Right lobe of liver (tissue), 6 donors: ENCODE measurements around the gene WNK2. TPM values are rescaled to one million over a fixed set of nuclear protein-coding genes. Genes with fewer than 3 reads are reported as not detected.
"Not testable (repeated sequence)": the region's sequence is repeated elsewhere in the genome, so short reads cannot be mapped to it uniquely, and the experiment has no call there.

Experiments used
- ATAC-seq, 4 donors: fragments of 200-7000 bp; cut with Tn5 transposase; one replicate each; pipeline ENCODE4 v1.9.1; 2020; ENCODE audit warnings: mild to moderate bottlenecking in 4 of 4, moderate library complexity in 4 of 4
- DNase-seq, 3 donors: peaks; one replicate each; pipeline ENCODE4 v3.0.0-alpha.2; 2020
- H3K27ac ChIP-seq, 3 donors: fragments of 200-600 bp; one replicate each; pipeline ENCODE4 v1.8.0; 2022
- H3K27me3 ChIP-seq, 2 donors: fragments of 200-600 bp; one replicate each; pipeline ENCODE4 v1.8.0; 2022
- H3K36me3 ChIP-seq, 4 donors: fragments of 200-600 bp; sonication (generic) in 1 of 4; one replicate each; pipeline versions ENCODE4 v1.5.1 to v1.8.0; 2017 to 2022; ENCODE audit warnings: control low read depth in 1 of 4
- H3K4me1 ChIP-seq, 4 donors: fragments of 200-600 bp; sonication (generic) in 1 of 4; one replicate each; pipeline versions ENCODE4 v1.5.1 to v1.8.0; 2017 to 2022; ENCODE audit warnings: control low read depth in 1 of 4
- H3K4me3 ChIP-seq, 3 donors: fragments of 200-600 bp; one replicate each; pipeline ENCODE4 v1.8.0; 2022
- H3K9me3 ChIP-seq, 4 donors: fragments of 200-600 bp; sonication (generic) in 1 of 4; one replicate each; pipeline versions ENCODE4 v1.5.1 to v1.8.0; 2017 to 2022; ENCODE audit warnings: control low read depth in 1 of 4
- POLR2A ChIP-seq: fragments of 450-650 bp; IDR thresholded peaks from one replicate; pipeline ENCODE4 v1.6.1; 2017; ENCODE audit warnings: antibody characterized with exemption, mild to moderate bottlenecking
- WGBS: methylation state at CpG from one replicate; pipeline ENCODE4 v1.1.6; 2018; ENCODE audit warnings: low coverage, low lambda C conversion rate; ENCODE audit not compliant: insufficient coverage; ENCODE audit errors: missing lambda C conversion rate; 5-methylcytosine and 5-hydroxymethylcytosine counted together
- intact Hi-C, 2 donors: fragments of 100-400 bp; cut with DNase I; formaldehyde crosslinking; loops; one replicate each; pipeline versions ENCODE4 v1.11.2 to v1.14.1; 2022
- total RNA-seq, 6 experiments: library from RNA; depleted of rRNA in 2 of 6; stranded (reverse); fragments of >200 nt in 2 of 6; fragmentation: NEBNext Ultra II Directional in 3 of 6; extraction: Animal tissue kit (Norgen Biotek cat#: 25700) in 3 of 6; gene quantifications; one replicate each; pipeline versions ENCODE4 v1.1.0 to v1.2.4, GENCODE V29; 2016 to 2023
- TF ChIP-seq, protein P1 (sequence below), 4 donors: fragments of 200-600 bp in 3 of 4; fragments of 450-650 bp in 1 of 4; IDR thresholded peaks; one replicate each; pipeline versions ENCODE4 v1.5.1 to v1.8.0; 2016 to 2022; ENCODE audit warnings: antibody characterized with exemption in 4 of 4, mild to moderate bottlenecking in 2 of 4
- donor health status: DM: no; HTN: yes; CAD: no.
- donor health status: DM: no; HTN: no; CAD: no.
- donor health status: DM: no; HTN: no; CAD: no.
- donor health status: DM: no; HTN: yes; CAD: no.
- donor health status: DM: no; HTN: yes; CAD: no.

The WNK2 gene
- total RNA-seq, 6 experiments from 2014 or later = 0.43 to 3.6 (median 1.3) TPM

DNA sequence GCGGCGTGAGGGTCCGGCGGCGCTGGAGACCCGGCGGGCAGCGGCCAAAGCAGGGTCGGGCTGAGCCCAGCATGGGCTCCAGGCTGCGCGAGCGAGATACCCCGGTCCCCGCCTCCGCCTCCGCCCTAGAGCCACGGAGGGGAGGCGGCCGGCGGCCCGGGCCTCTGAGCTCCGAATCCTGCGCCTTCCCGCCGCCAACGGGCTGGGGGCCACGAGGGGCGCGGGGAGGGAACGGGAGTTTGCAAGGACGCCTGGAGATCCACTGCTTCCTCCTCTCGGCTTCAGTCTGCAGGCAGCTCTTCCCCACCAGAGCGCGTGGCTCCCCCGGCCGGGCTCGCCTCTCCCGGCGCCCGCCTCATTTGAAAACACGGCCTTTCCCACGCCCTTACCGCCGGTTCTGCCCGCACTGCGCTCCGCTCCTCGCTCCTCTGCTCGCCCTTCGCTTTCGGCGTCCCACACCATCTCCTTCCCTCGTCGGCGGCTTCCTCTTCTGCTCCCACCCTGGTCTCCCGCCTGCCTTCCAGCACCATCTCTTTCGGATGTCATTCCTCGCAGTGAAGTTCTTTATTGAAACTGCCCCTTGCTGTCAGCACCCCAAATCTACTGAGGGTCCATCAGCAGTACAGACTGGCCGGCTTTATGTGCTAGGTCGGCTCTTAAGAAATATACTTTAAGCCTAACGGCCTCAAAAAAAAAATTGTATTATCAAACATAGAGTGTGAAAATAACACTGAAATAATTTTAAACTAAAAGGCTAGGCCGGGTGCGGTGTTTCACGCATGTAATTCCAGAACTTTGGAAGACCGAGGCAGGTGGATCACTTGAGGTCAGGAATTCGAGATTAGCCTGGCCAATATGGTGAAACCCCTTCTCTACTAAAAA is 162.5 kb downstream of the WNK2 start:
- TF ChIP-seq, protein P1, sequence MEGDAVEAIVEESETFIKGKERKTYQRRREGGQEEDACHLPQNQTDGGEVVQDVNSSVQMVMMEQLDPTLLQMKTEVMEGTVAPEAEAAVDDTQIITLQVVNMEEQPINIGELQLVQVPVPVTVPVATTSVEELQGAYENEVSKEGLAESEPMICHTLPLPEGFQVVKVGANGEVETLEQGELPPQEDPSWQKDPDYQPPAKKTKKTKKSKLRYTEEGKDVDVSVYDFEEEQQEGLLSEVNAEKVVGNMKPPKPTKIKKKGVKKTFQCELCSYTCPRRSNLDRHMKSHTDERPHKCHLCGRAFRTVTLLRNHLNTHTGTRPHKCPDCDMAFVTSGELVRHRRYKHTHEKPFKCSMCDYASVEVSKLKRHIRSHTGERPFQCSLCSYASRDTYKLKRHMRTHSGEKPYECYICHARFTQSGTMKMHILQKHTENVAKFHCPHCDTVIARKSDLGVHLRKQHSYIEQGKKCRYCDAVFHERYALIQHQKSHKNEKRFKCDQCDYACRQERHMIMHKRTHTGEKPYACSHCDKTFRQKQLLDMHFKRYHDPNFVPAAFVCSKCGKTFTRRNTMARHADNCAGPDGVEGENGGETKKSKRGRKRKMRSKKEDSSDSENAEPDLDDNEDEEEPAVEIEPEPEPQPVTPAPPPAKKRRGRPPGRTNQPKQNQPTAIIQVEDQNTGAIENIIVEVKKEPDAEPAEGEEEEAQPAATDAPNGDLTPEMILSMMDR (IDR thresholded peaks at IDR 0.05) = no peak
- no peak for TF ChIP-seq POLR2A
- Histone ChIP-seq H3K27ac (no peak overlapping the region), H3K27me3 (peaks cover 0 to 12% of the 10 kb centered on the region in 2 donors), H3K36me3 (no peaks in the 10 kb centered on the region), H3K9me3 (no peaks in the 10 kb centered on the region), H3K4me1 (peaks cover 0 to 6% (median 0%) of the 10 kb centered on the region in 4 donors), H3K4me3 (peak overlapping the region; percentile 15 to 37 (median 18))
- ATAC-seq = peak; percentile 33 to 56 (median 50)
- DNase-seq = peak in 1 of 3 donors; percentile 25
- intact Hi-C loops = no loop called here
- 29% methylated on average over 29 of the region's 66 CpGs for WGBS

DNA sequence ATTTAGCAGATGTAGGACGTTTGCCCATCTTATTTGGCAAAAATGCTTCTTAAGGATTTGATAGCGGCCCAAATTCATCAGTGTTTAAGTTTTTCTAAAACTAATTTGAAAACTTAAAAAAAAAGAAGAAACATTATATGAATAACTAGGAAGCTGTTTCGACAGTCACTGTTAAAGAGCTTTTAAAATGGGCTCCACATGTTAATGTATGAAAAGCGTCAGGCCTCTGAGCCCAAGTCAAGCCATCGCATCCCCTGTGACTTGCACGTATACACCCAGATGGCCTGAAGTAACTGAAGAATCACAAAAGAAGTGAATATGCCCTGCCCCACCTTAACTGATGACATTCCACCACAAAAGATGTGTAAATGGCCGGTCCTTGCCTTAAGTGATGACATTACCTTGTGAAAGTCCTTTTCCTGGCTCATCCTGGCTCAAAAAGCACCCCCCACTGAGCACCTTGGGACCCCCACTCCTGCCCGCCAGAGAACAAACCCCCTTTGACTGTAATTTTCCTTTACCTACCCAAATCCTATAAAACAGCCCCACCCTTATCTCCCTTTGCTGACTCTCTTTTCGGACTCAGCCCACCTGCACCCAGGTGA is 163.5 kb downstream of the WNK2 start:
- peaks cover 0 to 12% of the 10 kb centered on the region in 2 donors for H3K27me3 ChIP-seq
- H3K36me3 ChIP-seq, H3K27ac ChIP-seq, H3K4me1 ChIP-seq, DNase-seq, H3K9me3 ChIP-seq, H3K4me3 ChIP-seq, intact Hi-C loops, ATAC-seq: not testable (repeated sequence)
- 81% methylated on average over 7 of the region's 9 CpGs for WGBS

DNA sequence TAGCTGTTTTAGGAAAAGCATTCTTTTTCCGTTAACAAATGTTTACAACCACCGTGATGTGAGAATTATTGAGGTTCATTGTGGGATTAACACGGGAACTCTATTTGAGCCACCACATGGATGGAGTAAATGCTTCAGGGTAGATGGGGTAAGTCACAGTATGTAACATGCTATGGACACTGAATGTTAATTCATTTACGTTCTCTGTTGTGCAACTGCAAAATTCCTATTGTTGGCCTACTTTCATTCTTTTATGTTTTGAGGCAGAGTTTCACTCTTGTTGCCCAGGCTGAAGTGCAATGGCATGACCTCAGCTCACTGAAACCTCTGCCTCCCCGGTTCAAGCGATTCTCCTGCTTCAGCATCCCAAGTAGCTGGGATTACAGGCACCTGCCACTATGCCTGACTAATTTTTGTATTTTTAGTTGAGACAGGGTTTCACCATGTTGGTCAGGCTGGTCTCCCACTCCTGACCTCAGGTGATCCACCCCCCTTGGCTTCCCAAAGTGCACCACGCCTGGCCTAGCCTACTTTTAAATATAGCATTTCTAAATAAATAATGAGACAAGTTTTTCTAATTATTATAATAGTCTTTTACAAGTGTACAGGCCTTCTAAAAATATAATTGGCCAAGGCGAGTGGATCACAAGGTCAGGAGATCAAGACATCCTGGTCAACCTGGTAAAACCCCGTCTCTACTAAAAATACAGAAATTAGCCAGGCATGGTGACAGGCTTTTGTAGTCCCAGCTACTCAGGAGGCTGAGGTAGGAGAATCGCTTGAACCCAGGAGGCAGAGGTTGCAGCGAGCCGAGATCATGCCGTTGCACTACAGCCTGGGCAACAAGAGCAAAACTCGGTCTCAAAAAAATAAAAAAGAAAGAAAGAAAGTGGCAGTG is 169.7 kb downstream of the WNK2 start:
- ATAC-seq, H3K27me3 ChIP-seq, H3K36me3 ChIP-seq, H3K4me1 ChIP-seq, H3K4me3 ChIP-seq, H3K27ac ChIP-seq, H3K9me3 ChIP-seq, intact Hi-C loops, DNase-seq: not testable (repeated sequence)
- 87% methylated on average over 13 of the region's 14 CpGs for WGBS

DNA sequence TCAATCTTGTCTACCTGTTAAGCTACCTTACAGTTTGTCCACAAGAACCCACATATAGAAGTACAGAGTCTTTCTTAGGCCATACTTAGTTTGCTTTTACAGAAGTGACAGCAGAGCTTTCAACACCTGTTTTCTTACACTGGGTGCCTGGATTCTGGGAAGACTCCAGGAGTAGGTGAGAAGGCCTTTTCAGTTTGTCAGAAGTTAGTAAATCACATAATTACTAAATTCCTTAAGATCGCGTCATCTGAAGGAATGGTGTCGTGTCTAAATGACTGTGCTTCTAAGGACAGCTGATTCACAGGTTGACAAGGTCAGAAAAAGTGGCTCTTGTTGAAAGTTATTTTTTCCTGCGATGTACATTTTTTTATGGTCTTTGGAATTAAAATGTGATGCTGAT is 170.5 kb downstream of the WNK2 start:
- Histone ChIP-seq H3K4me3 (no peak overlapping the region), H3K4me1 (no peaks in the 10 kb centered on the region), H3K9me3 (peaks cover 0 to under 1% (median 0%) of the 10 kb centered on the region in 4 donors), H3K27me3 (no peaks in the 10 kb centered on the region), H3K36me3 (no peaks in the 10 kb centered on the region), H3K27ac (no peak overlapping the region)
- TF ChIP-seq, protein P1 (IDR thresholded peaks at IDR 0.05) = no peak
- TF ChIP-seq POLR2A = no peak
- DNase-seq = no peak
- no peak for ATAC-seq
- intact Hi-C loops = no loop called here
- 90% methylated on average over 4 of the region's 4 CpGs for WGBS

DNA sequence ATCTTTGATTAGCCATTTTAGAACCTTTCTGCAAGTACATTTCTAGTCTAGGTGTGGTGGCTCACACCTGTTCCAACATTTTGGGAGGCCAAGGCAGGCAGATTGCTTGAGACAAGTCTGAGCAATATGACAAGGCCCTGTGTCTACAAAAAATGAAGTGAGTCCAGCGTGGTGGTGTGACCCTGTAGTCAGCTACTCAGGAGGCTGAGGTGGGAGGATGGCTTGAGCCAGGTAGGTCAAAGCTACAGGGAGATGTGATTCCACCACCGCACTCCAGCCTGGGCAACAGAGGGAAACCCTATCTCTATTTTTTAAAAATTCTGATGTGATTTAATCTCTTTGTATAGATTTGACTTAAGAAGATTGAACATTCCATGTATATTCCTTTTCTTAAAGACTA is 171.9 kb downstream of the WNK2 start:
- Histone ChIP-seq H3K4me1 (no peaks in the 10 kb centered on the region), H3K36me3 (no peaks in the 10 kb centered on the region), H3K4me3 (no peak overlapping the region), H3K27me3 (no peaks in the 10 kb centered on the region), H3K9me3 (peaks cover 0 to 9% (median 0%) of the 10 kb centered on the region in 4 donors), H3K27ac (no peak overlapping the region)
- intact Hi-C loops = no loop called here
- DNase-seq = no peak
- TF ChIP-seq, protein P1 (IDR thresholded peaks at IDR 0.05) = no peak
- TF ChIP-seq POLR2A = no peak
- 78% methylated on average over 2 of the region's 2 CpGs for WGBS
- ATAC-seq = no peak
